ENCODE data around the gene TIAM1.

DNA sequence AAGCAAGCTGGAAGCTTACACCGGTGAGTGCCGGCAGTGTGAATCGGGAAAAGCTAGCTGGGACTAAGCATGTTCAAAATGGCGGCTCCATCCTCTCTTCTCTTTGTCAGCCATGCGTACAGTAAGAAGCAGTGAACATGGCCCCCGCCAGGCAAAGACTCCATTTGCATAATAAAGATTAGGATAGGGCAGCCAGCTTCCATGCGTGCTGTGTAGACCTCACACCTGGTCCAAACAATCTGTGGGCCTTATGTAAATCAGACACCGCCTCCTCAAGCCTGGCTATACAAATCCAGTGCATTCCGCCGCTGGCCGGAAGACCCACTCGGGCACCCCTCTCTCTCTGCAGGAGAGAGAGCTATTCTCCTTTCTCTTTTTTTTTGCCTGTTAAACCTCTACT is 150.3 kb downstream of the TIAM1 start:
- TF ChIP-seq ZFX (IDR thresholded peaks at IDR 0.05; ENCODE audit: borderline replicate concordance), result no peak
- no peak for TF ChIP-seq CTCF (IDR thresholded peaks at IDR 0.05)
